Lung microvascular endothelial cell (primary cell): ENCODE results near the gene MYH9. TPM values are rescaled to one million over a fixed set of nuclear protein-coding genes. Genes with fewer than 3 reads are reported as not detected.

Experiments used
- DNase-seq, 2 donors: peaks; one replicate each; pipeline versions ENCODE4 v3.0.0 to v3.0.0-alpha.2; 2010; ENCODE audit warnings: low read depth in 2 of 2
- total RNA-seq: library from RNA; depleted of rRNA; stranded (reverse); fragments of >200 nt; gene quantifications from 2 replicates; pipeline ENCODE4 v1.2.1, GENCODE V29; 2014

Gene MYH9
- total RNA-seq, 1 donor from 2014 or later: 410 TPM

DNA sequence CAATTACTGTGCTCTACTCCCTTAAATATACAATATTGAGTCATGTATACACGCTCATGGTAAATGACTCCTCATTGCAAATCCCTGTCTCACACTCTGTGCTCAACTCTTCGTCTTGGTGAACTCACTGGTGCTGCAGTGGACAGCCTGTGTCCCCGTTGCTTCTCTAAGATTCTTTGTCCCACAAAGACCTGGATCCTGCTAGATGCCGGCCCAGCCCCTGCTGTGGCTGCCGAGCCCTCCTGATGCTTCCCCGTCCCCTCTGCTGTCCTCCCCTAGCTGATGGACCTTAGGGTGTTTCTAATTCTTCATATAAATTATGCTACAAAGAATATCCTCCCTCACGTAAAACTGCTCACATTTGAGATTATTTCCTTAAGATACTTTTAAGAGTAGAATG is 154.0 kb downstream of the MYH9 start:
- DNase-seq: no peak

DNA sequence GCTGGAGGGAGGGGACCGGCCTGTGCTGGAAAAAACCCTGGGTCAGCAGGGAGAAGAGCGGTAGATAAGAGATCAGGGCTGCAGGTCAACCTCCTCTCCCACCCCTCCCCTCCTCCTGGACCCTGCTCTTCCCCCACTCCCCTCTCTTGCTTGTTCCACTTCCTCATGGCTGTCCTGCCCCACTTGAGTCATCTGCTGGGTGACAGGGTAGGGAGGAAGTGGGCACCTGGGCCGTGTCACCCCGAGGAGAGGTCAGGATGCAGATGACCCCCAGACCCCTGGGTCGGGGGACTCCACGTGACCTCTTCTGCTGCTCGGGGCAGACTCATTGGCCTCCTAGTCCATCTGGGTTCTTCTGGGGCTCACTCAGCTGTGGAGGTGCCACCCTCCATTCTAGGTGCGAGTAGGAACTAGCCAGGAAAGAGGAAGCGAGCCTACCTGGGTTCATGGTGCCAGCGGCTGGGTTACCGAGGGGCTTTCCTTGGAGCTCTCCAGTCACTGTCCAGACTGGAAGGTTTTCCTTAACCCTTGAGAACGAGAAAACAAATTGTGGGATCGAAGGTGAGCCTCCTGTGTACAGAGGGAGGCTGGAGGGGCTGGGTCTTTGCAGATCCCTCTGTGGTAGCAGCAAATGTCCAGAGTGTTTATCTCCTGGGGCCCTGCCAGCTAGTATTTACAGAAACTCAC is 154.9 kb downstream of the MYH9 start:
- no peak for DNase-seq

Other genes with a start within 250 kb of the MYH9 start
- gene APOL3, start 227.2 kb downstream of the MYH9 start, total RNA-seq: 95.7 and 176 TPM in 2 replicates
- 2.0 and 5.0 TPM in 2 replicates for gene APOL4, start 186.2 kb downstream of the MYH9 start, total RNA-seq
- gene APOL2, start 148.4 kb downstream of the MYH9 start, total RNA-seq: 39.4 and 42.5 TPM in 2 replicates
- 5.8 and 12.2 TPM in 2 replicates for gene APOL1, start 134.8 kb downstream of the MYH9 start, total RNA-seq
- 16.1 and 21.2 TPM in 2 replicates for gene TXN2, start 93.7 kb upstream of the MYH9 start, total RNA-seq
- gene FOXRED2, start 119.1 kb upstream of the MYH9 start, total RNA-seq: 3.1 and 3.4 TPM in 2 replicates
- 291 and 317 TPM in 2 replicates for gene EIF3D, start 141.2 kb upstream of the MYH9 start, total RNA-seq